ENCODE results near the gene TAF13.

TAF13 gene

DNA sequence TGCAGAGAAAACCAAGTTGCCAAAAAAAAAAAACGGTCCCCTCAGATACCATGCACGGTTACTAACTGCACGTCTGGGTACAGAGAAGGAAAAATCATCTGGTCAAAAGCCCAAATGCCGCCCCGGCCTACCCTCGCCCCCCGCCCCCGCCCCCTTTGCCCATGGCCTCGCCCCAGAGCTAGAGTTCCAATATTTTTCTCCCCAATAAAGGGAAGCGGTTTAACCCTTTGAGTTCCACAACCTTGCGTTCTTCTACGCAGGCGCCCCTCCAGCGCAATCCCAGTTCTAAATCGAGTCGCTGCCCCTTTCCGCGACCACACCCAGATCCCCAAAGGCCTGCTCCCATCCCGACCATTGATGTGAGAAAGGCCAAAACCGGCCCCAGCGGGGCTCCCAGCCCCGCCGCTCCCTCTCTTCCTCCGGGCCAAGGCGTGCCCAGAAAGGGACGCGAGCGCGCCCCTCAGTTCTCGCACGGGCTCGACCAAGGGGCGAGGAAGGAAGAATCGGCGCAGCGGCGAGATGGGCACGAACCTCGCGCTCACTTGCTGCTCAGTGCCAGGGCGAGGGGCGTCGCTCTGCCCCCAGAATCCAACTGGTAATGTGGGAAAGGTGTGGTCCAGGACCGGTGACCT, 34.7 kb downstream of the TAF13 start:
- H3K27ac ChIP-seq (ENCODE audit: extremely low read depth, low read depth, low read length), result peak overlapping the region; percentile 75; the same call in 1 of the 2 replicates
- no peak for TF ChIP-seq REPIN1 (tag by site-specific recombination; IDR thresholded peaks at IDR 0.05; ENCODE audit: low read depth)
- TF ChIP-seq ZNF548 (tag by site-specific recombination; IDR thresholded peaks at IDR 0.05), result no peak
- no peak for TF ChIP-seq ZBTB1 (tag by site-specific recombination; IDR thresholded peaks at IDR 0.05)
- TF ChIP-seq ZNF514 (tag by site-specific recombination; IDR thresholded peaks at IDR 0.05), result no peak
- TF ChIP-seq HOXC10 (CRISPR knock-in tag; IDR thresholded peaks at IDR 0.05), result no peak
- TF ChIP-seq, protein P1, sequence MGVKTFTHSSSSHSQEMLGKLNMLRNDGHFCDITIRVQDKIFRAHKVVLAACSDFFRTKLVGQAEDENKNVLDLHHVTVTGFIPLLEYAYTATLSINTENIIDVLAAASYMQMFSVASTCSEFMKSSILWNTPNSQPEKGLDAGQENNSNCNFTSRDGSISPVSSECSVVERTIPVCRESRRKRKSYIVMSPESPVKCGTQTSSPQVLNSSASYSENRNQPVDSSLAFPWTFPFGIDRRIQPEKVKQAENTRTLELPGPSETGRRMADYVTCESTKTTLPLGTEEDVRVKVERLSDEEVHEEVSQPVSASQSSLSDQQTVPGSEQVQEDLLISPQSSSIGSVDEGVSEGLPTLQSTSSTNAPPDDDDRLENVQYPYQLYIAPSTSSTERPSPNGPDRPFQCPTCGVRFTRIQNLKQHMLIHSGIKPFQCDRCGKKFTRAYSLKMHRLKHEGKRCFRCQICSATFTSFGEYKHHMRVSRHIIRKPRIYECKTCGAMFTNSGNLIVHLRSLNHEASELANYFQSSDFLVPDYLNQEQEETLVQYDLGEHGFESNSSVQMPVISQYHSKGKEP (tag by site-specific recombination; IDR thresholded peaks at IDR 0.05), result no peak
- TF ChIP-seq ZNF16 (tag by site-specific recombination; IDR thresholded peaks at IDR 0.05; ENCODE audit: low read depth), result no peak
- TF ChIP-seq MEIS1 (CRISPR knock-in tag; IDR thresholded peaks at IDR 0.05; ENCODE audit: borderline replicate concordance), result no peak
- TF ChIP-seq IKZF3 (tag by site-specific recombination; IDR thresholded peaks at IDR 0.05), result 0 out of 2 replicates have a peak, but pooled peaks have one; percentile 24
- TF ChIP-seq ZBTB17 (tag by site-specific recombination; IDR thresholded peaks at IDR 0.05), result no peak
- TF ChIP-seq, protein P2, sequence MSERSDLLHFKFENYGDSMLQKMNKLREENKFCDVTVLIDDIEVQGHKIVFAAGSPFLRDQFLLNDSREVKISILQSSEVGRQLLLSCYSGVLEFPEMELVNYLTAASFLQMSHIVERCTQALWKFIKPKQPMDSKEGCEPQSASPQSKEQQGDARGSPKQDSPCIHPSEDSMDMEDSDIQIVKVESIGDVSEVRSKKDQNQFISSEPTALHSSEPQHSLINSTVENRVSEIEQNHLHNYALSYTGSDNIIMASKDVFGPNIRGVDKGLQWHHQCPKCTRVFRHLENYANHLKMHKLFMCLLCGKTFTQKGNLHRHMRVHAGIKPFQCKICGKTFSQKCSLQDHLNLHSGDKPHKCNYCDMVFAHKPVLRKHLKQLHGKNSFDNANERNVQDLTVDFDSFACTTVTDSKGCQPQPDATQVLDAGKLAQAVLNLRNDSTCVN (tag by site-specific recombination; optimal IDR thresholded peaks at IDR 0.05), result peak; percentile 92
- 0 out of 2 replicates have a peak, but pooled peaks have one; percentile 23 for TF ChIP-seq KLF7 (tag by site-specific recombination; IDR thresholded peaks at IDR 0.05; ENCODE audit: borderline replicate concordance)
- no peak for TF ChIP-seq ZNF404 (tag by site-specific recombination; IDR thresholded peaks at IDR 0.05)
- TF ChIP-seq ZBTB48 (tag by site-specific recombination; IDR thresholded peaks at IDR 0.05), result no peak
- TF ChIP-seq, protein P3, sequence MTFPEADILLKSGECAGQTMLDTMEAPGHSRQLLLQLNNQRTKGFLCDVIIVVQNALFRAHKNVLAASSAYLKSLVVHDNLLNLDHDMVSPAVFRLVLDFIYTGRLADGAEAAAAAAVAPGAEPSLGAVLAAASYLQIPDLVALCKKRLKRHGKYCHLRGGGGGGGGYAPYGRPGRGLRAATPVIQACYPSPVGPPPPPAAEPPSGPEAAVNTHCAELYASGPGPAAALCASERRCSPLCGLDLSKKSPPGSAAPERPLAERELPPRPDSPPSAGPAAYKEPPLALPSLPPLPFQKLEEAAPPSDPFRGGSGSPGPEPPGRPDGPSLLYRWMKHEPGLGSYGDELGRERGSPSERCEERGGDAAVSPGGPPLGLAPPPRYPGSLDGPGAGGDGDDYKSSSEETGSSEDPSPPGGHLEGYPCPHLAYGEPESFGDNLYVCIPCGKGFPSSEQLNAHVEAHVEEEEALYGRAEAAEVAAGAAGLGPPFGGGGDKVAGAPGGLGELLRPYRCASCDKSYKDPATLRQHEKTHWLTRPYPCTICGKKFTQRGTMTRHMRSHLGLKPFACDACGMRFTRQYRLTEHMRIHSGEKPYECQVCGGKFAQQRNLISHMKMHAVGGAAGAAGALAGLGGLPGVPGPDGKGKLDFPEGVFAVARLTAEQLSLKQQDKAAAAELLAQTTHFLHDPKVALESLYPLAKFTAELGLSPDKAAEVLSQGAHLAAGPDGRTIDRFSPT (tag by site-specific recombination; IDR thresholded peaks at IDR 0.05), result peak; percentile 37; the same call in 1 of the 2 replicates
- TF ChIP-seq ZNF302 (tag by site-specific recombination; IDR thresholded peaks at IDR 0.05; ENCODE audit: low read depth), result no peak
- TF ChIP-seq SCRT2 (tag by site-specific recombination; IDR thresholded peaks at IDR 0.05), result no peak
- TF ChIP-seq, protein P4, sequence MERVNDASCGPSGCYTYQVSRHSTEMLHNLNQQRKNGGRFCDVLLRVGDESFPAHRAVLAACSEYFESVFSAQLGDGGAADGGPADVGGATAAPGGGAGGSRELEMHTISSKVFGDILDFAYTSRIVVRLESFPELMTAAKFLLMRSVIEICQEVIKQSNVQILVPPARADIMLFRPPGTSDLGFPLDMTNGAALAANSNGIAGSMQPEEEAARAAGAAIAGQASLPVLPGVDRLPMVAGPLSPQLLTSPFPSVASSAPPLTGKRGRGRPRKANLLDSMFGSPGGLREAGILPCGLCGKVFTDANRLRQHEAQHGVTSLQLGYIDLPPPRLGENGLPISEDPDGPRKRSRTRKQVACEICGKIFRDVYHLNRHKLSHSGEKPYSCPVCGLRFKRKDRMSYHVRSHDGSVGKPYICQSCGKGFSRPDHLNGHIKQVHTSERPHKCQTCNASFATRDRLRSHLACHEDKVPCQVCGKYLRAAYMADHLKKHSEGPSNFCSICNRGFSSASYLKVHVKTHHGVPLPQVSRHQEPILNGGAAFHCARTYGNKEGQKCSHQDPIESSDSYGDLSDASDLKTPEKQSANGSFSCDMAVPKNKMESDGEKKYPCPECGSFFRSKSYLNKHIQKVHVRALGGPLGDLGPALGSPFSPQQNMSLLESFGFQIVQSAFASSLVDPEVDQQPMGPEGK (tag by site-specific recombination; IDR thresholded peaks at IDR 0.05), result 0 out of 2 replicates have a peak, but pooled peaks have one; percentile 16
- no peak for TF ChIP-seq YY1 (tag by site-specific recombination; IDR thresholded peaks at IDR 0.05)
- TF ChIP-seq, protein P5, sequence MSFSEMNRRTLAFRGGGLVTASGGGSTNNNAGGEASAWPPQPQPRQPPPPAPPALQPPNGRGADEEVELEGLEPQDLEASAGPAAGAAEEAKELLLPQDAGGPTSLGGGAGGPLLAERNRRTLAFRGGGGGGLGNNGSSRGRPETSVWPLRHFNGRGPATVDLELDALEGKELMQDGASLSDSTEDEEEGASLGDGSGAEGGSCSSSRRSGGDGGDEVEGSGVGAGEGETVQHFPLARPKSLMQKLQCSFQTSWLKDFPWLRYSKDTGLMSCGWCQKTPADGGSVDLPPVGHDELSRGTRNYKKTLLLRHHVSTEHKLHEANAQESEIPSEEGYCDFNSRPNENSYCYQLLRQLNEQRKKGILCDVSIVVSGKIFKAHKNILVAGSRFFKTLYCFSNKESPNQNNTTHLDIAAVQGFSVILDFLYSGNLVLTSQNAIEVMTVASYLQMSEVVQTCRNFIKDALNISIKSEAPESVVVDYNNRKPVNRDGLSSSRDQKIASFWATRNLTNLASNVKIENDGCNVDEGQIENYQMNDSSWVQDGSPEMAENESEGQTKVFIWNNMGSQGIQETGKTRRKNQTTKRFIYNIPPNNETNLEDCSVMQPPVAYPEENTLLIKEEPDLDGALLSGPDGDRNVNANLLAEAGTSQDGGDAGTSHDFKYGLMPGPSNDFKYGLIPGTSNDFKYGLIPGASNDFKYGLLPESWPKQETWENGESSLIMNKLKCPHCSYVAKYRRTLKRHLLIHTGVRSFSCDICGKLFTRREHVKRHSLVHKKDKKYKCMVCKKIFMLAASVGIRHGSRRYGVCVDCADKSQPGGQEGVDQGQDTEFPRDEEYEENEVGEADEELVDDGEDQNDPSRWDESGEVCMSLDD (tag by site-specific recombination; IDR thresholded peaks at IDR 0.05), result 0 out of 2 replicates have a peak, but pooled peaks have one; percentile 30
- peak; percentile 15; the same call in 1 of the 2 replicates for TF ChIP-seq SP2 (tag by site-specific recombination; IDR thresholded peaks at IDR 0.05)
- TF ChIP-seq ZNF335 (tag by site-specific recombination; conservative IDR thresholded peaks at IDR 0.05), result peak; percentile 29; the same call in 1 of the 2 replicates
- peak; percentile 43; the same call in 1 of the 2 replicates for TF ChIP-seq KLF8 (tag by site-specific recombination; IDR thresholded peaks at IDR 0.05)
- peak; percentile 83 for TF ChIP-seq ZBTB8A (tag by site-specific recombination; IDR thresholded peaks at IDR 0.05)
- peak; percentile 47; the same call in 1 of the 2 replicates for TF ChIP-seq KLF1 (tag by site-specific recombination; IDR thresholded peaks at IDR 0.05)
- peak; percentile 49; the same call in 1 of the 2 replicates for TF ChIP-seq ZNF76 (tag by site-specific recombination; IDR thresholded peaks at IDR 0.05; ENCODE audit: borderline replicate concordance, low read depth)
- no peak for TF ChIP-seq GLIS1 (tag by site-specific recombination; IDR thresholded peaks at IDR 0.05)

More for the DNA sequence above, 34.7 kb downstream of the TAF13 start:
- H3K4me3 ChIP-seq (ENCODE audit: low read depth, low read length), result peak overlapping the region; percentile 85
- H3K9me3 ChIP-seq (ENCODE audit: control insufficient read depth, insufficient read depth, low read depth, low read length), result no peaks in the 10 kb centered on the region
- ChIA-PET POLR2A (interaction anchor here (0.9 to 2.6 kb wide), 4 partner anchors 10 to 59 kb away, joined by 4 to 43 read pairs (median 8); partner anchors contain the start of genes TAF13 and TMEM167B), CTCF (no interaction called here)
- H3K4me1 ChIP-seq (ENCODE audit: control insufficient read depth, insufficient read depth, low read length), result no peaks in the 10 kb centered on the region
- H3K36me3 ChIP-seq (ENCODE audit: control insufficient read depth in 2 of 2, insufficient read depth in 1 of 2, low read length in 2 of 2), result no peaks in the 10 kb centered on the region
